IgD-negative memory B cell (primary cell): ENCODE measurements around the gene POC1A. TPM values are rescaled to one million over a fixed set of nuclear protein-coding genes. Genes with fewer than 3 reads are reported as not detected.
A peak's percentile ranks its signal among the peaks of the same experiment; 100 is the strongest.

ENCODE experiments used
- H3K27ac Mint-ChIP-seq, 3 donors: one replicate each; pipeline ENCODE4 v1.8.0; 2020 to 2022; ENCODE audit warnings: mild to moderate bottlenecking in 3 of 3, mixed read lengths in 3 of 3, moderate library complexity in 1 of 3
- H3K27me3 Mint-ChIP-seq: one replicate; pipeline ENCODE4 v1.8.0; 2021; ENCODE audit warnings: mixed read lengths
- H3K36me3 Mint-ChIP-seq: one replicate; pipeline ENCODE4 v1.8.0; 2020; ENCODE audit warnings: mild to moderate bottlenecking, mixed read lengths
- H3K4me1 Mint-ChIP-seq, 3 donors: one replicate each; pipeline ENCODE4 v1.8.0; 2020 to 2022; ENCODE audit warnings: mixed read lengths in 3 of 3, mild to moderate bottlenecking in 1 of 3
- H3K4me3 Mint-ChIP-seq, 4 donors: one replicate each; pipeline ENCODE4 v1.8.0; 2020 to 2022; ENCODE audit warnings: mild to moderate bottlenecking in 4 of 4, mixed read lengths in 4 of 4, moderate library complexity in 3 of 4
- H3K9me3 Mint-ChIP-seq, 3 donors: one replicate each; pipeline ENCODE4 v1.8.0; 2020 to 2021; ENCODE audit warnings: mixed read lengths in 3 of 3, mild to moderate bottlenecking in 1 of 3
- polyA plus RNA-seq: library from polyadenylated mRNA; unstranded; fragments of 300-500 nt; fragmentation: Illumina TruSeq; gene quantifications from one replicate; pipeline ENCODE4 v1.2.3, GENCODE V29; 2021

POC1A gene
- polyA plus RNA-seq, 1 donor from 2014 or later = 1.2 TPM

- Mint-ChIP-seq H3K27ac (no peak overlapping the region), H3K27me3 (no peaks in the 10 kb centered on the region), H3K4me1 (no peaks in the 10 kb centered on the region), H3K4me3 (no peak overlapping the region), H3K36me3 (peaks cover 5% of the 10 kb centered on the region), H3K9me3 (peaks cover 0 to 22% (median 0%) of the 10 kb centered on the region in 3 donors)
These were observed 56.2 kb downstream of the POC1A start for GRCh38 chr3:52097851-52098507.

GRCh38 chr3:52095990-52096775 is 58.0 kb downstream of the POC1A start:
- Mint-ChIP-seq H3K27me3 (no peaks in the 10 kb centered on the region), H3K27ac (no peak overlapping the region), H3K4me1 (no peaks in the 10 kb centered on the region), H3K9me3 (peaks cover 0 to 12% (median 0%) of the 10 kb centered on the region in 3 donors), H3K4me3 (peak overlapping the region in 1 of 4 donors; percentile 9), H3K36me3 (no peaks in the 10 kb centered on the region)

GRCh38 chr3:52094571-52095485 is 59.4 kb downstream of the POC1A start:
- Mint-ChIP-seq H3K27me3 (no peaks in the 10 kb centered on the region), H3K27ac (peak overlapping the region in 1 of 3 donors; percentile 1)

GRCh38 chr3:52093756-52094545 is 60.3 kb downstream of the POC1A start:
- Mint-ChIP-seq H3K27ac (no peak overlapping the region), H3K36me3 (no peaks in the 10 kb centered on the region), H3K4me3 (no peak overlapping the region), H3K27me3 (no peaks in the 10 kb centered on the region), H3K9me3 (no peaks in the 10 kb centered on the region), H3K4me1 (no peaks in the 10 kb centered on the region)

More at GRCh38 chr3:52094571-52095485, 59.4 kb downstream of the POC1A start:
- no peaks in the 10 kb centered on the region for H3K9me3 Mint-ChIP-seq
- H3K4me3 Mint-ChIP-seq = no peak overlapping the region
- no peaks in the 10 kb centered on the region for H3K4me1 Mint-ChIP-seq
- no peaks in the 10 kb centered on the region for H3K36me3 Mint-ChIP-seq

GRCh38 chr3:52092891-52093290 is 61.3 kb downstream of the POC1A start:
- H3K36me3 Mint-ChIP-seq = no peaks in the 10 kb centered on the region
- H3K27ac Mint-ChIP-seq = no peak overlapping the region
- H3K4me3 Mint-ChIP-seq = no peak overlapping the region
- H3K27me3 Mint-ChIP-seq = no peaks in the 10 kb centered on the region
- no peaks in the 10 kb centered on the region for H3K9me3 Mint-ChIP-seq
- H3K4me1 Mint-ChIP-seq = no peaks in the 10 kb centered on the region

GRCh38 chr3:52092271-52092660 is 62.0 kb downstream of the POC1A start:
- Mint-ChIP-seq H3K4me1 (peaks cover under 1 to 3% (median 2%) of the 10 kb centered on the region in 3 donors), H3K36me3 (no peaks in the 10 kb centered on the region), H3K27me3 (no peaks in the 10 kb centered on the region), H3K27ac (no peak overlapping the region), H3K4me3 (no peak overlapping the region), H3K9me3 (no peaks in the 10 kb centered on the region)

GRCh38 chr3:52091586-52092270 is 62.5 kb downstream of the POC1A start:
- no peak overlapping the region for H3K27ac Mint-ChIP-seq
- peaks cover 2 to 4% (median 3%) of the 10 kb centered on the region in 3 donors for H3K4me1 Mint-ChIP-seq
- no peak overlapping the region for H3K4me3 Mint-ChIP-seq
- no peaks in the 10 kb centered on the region for H3K9me3 Mint-ChIP-seq
- H3K27me3 Mint-ChIP-seq = no peaks in the 10 kb centered on the region
- no peaks in the 10 kb centered on the region for H3K36me3 Mint-ChIP-seq

- H3K4me3 Mint-ChIP-seq = no peak overlapping the region
- peaks cover 2 to 4% (median 3%) of the 10 kb centered on the region in 3 donors for H3K4me1 Mint-ChIP-seq
- no peak overlapping the region for H3K27ac Mint-ChIP-seq
- H3K36me3 Mint-ChIP-seq = no peaks in the 10 kb centered on the region
- no peaks in the 10 kb centered on the region for H3K27me3 Mint-ChIP-seq
- no peaks in the 10 kb centered on the region for H3K9me3 Mint-ChIP-seq
These were observed 63.2 kb downstream of the POC1A start for GRCh38 chr3:52090933-52091468.

- Mint-ChIP-seq H3K27ac (no peak overlapping the region), H3K4me1 (peaks cover 2 to 4% (median 3%) of the 10 kb centered on the region in 3 donors), H3K36me3 (no peaks in the 10 kb centered on the region), H3K9me3 (no peaks in the 10 kb centered on the region), H3K27me3 (no peaks in the 10 kb centered on the region), H3K4me3 (no peak overlapping the region)
These were observed 63.9 kb downstream of the POC1A start for GRCh38 chr3:52090131-52090932.

GRCh38 chr3:52089691-52090090 is 64.5 kb downstream of the POC1A start:
- Mint-ChIP-seq H3K27ac (no peak overlapping the region), H3K9me3 (no peaks in the 10 kb centered on the region), H3K36me3 (no peaks in the 10 kb centered on the region), H3K27me3 (no peaks in the 10 kb centered on the region), H3K4me1 (peaks cover 2 to 4% (median 4%) of the 10 kb centered on the region in 3 donors), H3K4me3 (no peak overlapping the region)

GRCh38 chr3:52088445-52089367 is 65.5 kb downstream of the POC1A start:
- Mint-ChIP-seq H3K4me3 (no peak overlapping the region), H3K4me1 (peaks cover 2 to 5% (median 4%) of the 10 kb centered on the region in 3 donors), H3K36me3 (peaks cover 2% of the 10 kb centered on the region), H3K27ac (no peak overlapping the region), H3K9me3 (no peaks in the 10 kb centered on the region), H3K27me3 (no peaks in the 10 kb centered on the region)

- Mint-ChIP-seq H3K9me3 (no peaks in the 10 kb centered on the region), H3K4me1 (peaks cover 2 to 5% (median 4%) of the 10 kb centered on the region in 3 donors), H3K27ac (no peak overlapping the region), H3K27me3 (no peaks in the 10 kb centered on the region), H3K4me3 (no peak overlapping the region), H3K36me3 (peaks cover 2% of the 10 kb centered on the region)
These were observed 66.5 kb downstream of the POC1A start for GRCh38 chr3:52087731-52088130.
